ENCODE data around the gene MAML3. TPM values are rescaled to one million over a fixed set of nuclear protein-coding genes. Genes with fewer than 3 reads are reported as not detected.
"Not testable (repeated sequence)": the region's sequence is repeated elsewhere in the genome, so short reads cannot be mapped to it uniquely, and the experiment has no call there.

Gene MAML3
- total RNA-seq, 4 donors from 2014 or later = 2.4 to 50.5 (median 17.8) TPM

- intact Hi-C loops (cut with DNase I; ENCODE audit: low total_unique reads) = no loop called here
- DNase-seq = no peak
- Histone ChIP-seq H3K4me1 (no peaks in the 10 kb centered on the region), H3K4me3 (no peak overlapping the region), H3K9me3 (no peaks in the 10 kb centered on the region), H3K36me3 (no peaks in the 10 kb centered on the region), H3K27me3 (no peaks in the 10 kb centered on the region), H3K27ac (no peak overlapping the region)
- no peak for TF ChIP-seq POLR2A (IDR thresholded peaks at IDR 0.05)
These were observed 443.9 kb downstream of the MAML3 start for GRCh38 chr4:139710073-139710472.

GRCh38 chr4:139709660-139710059, 444.3 kb downstream of the MAML3 start:
- Histone ChIP-seq H3K4me1 (no peaks in the 10 kb centered on the region), H3K36me3 (no peaks in the 10 kb centered on the region), H3K9me3 (no peaks in the 10 kb centered on the region), H3K27ac (no peak overlapping the region), H3K27me3 (no peaks in the 10 kb centered on the region), H3K4me3 (no peak overlapping the region)
- no peak for TF ChIP-seq POLR2A (IDR thresholded peaks at IDR 0.05)
- TF ChIP-seq, protein P1, sequence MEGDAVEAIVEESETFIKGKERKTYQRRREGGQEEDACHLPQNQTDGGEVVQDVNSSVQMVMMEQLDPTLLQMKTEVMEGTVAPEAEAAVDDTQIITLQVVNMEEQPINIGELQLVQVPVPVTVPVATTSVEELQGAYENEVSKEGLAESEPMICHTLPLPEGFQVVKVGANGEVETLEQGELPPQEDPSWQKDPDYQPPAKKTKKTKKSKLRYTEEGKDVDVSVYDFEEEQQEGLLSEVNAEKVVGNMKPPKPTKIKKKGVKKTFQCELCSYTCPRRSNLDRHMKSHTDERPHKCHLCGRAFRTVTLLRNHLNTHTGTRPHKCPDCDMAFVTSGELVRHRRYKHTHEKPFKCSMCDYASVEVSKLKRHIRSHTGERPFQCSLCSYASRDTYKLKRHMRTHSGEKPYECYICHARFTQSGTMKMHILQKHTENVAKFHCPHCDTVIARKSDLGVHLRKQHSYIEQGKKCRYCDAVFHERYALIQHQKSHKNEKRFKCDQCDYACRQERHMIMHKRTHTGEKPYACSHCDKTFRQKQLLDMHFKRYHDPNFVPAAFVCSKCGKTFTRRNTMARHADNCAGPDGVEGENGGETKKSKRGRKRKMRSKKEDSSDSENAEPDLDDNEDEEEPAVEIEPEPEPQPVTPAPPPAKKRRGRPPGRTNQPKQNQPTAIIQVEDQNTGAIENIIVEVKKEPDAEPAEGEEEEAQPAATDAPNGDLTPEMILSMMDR (IDR thresholded peaks at IDR 0.05) = no peak
- intact Hi-C loops (cut with DNase I; ENCODE audit: low total_unique reads) = no loop called here
- no peak for DNase-seq

GRCh38 chr4:139704915-139705485, 449.0 kb downstream of the MAML3 start:
- DNase-seq = no peak
- H3K4me1 ChIP-seq = no peaks in the 10 kb centered on the region
- no peak overlapping the region for H3K27ac ChIP-seq
- no peaks in the 10 kb centered on the region for H3K27me3 ChIP-seq
- no peak overlapping the region for H3K4me3 ChIP-seq
- H3K9me3 ChIP-seq = no peaks in the 10 kb centered on the region
- no peaks in the 10 kb centered on the region for H3K36me3 ChIP-seq
- TF ChIP-seq POLR2A (IDR thresholded peaks at IDR 0.05) = no peak
- TF ChIP-seq, protein P1 (IDR thresholded peaks at IDR 0.05) = no peak
- intact Hi-C loops (cut with DNase I; ENCODE audit: low total_unique reads) = no loop called here

DNA sequence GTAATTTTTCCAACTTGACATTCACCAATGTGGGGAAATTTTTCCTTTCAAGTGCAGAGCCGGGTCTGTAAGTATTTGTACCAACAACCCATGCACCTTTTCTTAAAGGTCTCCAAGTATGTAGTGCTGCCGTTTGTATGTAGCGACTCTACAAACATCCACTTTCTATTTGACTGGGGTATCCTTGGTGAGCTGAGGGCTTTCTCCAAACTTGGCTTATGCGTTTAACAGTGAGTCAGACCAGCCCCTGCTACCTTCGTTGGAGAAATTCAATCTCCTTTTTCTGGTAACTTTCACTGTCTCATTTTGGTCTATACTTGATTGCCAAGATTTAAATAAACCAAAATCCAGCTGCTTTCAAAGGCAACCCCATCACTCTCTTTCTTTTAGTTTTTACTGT, 453.4 kb downstream of the MAML3 start:
- Histone ChIP-seq H3K4me1 (no peaks in the 10 kb centered on the region), H3K27me3 (no peaks in the 10 kb centered on the region), H3K9me3 (no peaks in the 10 kb centered on the region), H3K4me3 (no peak overlapping the region), H3K27ac (no peak overlapping the region), H3K36me3 (no peaks in the 10 kb centered on the region)
- intact Hi-C loops (cut with DNase I; ENCODE audit: low total_unique reads) = no loop called here
- no peak for DNase-seq
- TF ChIP-seq, protein P1 (IDR thresholded peaks at IDR 0.05) = no peak
- no peak for TF ChIP-seq POLR2A (IDR thresholded peaks at IDR 0.05)

- intact Hi-C loops (cut with DNase I; ENCODE audit: low total_unique reads); H3K9me3 ChIP-seq; H3K4me3 ChIP-seq; H3K27me3 ChIP-seq; H3K27ac ChIP-seq; H3K36me3 ChIP-seq; H3K4me1 ChIP-seq; DNase-seq: not testable (repeated sequence)
These were observed 455.6 kb downstream of the MAML3 start for GRCh38 chr4:139698167-139698925.

- Histone ChIP-seq H3K9me3 (no peaks in the 10 kb centered on the region), H3K4me1 (no peaks in the 10 kb centered on the region), H3K36me3 (no peaks in the 10 kb centered on the region), H3K27ac (no peak overlapping the region), H3K27me3 (no peaks in the 10 kb centered on the region), H3K4me3 (no peak overlapping the region)
- intact Hi-C loops (cut with DNase I; ENCODE audit: low total_unique reads) = no loop called here
- no peak for TF ChIP-seq POLR2A (IDR thresholded peaks at IDR 0.05)
- TF ChIP-seq, protein P1 (IDR thresholded peaks at IDR 0.05) = no peak
- no peak for DNase-seq
These were observed 457.5 kb downstream of the MAML3 start for GRCh38 chr4:139696491-139696890.

All from uterus (tissue), 4 donors.